ENCODE data around the gene ZER1.
A peak's percentile ranks its signal among the peaks of the same experiment; 100 is the strongest.

ZER1 gene

DNA sequence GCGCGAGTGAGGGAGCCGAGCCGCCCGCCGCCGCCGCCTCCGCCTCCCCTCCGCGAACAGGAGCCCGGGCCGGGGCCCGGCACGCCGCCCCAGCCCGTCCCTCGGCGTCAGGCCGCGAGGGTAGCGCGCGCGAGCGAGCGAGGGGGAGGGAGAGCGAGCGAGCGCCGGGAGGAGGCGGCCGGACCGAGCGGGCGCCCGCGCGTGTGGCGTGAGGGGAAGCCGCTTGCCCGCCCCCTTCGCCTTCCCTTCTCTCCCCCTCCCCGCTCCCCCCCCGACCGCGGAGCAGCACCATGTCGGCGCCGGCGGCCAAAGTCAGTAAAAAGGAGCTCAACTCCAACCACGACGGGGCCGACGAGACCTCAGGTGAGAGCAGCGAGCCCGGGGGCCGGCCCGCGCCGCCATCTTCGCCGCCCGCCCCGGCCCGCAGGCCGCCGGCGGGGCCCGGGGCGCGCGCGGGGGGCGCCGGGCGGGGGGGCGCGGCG, 82.4 kb downstream of the ZER1 start:
- no peak for DNase-seq

GRCh38 chr9:128688501-128689292, 83.0 kb downstream of the ZER1 start, which contains the start of gene SET:
Gene SET, plus strand, starts transcription at chr9:128689222. Its CDS starts 361 bp downstream, at chr9:128689583.
- DNase-seq: peak; percentile 77

DNA sequence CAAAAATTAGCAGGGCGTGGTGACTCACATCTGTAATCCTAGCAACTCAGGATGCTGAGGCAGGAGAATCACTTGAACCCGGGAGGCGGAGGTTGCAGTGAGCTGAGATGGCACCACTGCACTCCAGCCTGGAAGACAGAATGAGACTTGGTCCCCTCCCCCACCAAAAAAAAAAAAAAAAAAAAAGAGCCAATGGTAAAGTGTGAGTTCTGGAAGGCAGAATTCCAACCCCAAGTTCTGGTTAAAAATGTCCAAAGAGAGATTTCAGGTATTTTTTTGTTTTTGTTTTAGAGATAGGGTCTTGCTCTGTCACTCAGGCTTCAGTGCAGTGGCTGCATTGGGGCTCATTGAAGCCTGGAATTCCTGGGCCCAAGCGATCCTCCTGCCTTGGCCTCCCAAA, 84.3 kb downstream of the ZER1 start:
- DNase-seq: no peak

DNA sequence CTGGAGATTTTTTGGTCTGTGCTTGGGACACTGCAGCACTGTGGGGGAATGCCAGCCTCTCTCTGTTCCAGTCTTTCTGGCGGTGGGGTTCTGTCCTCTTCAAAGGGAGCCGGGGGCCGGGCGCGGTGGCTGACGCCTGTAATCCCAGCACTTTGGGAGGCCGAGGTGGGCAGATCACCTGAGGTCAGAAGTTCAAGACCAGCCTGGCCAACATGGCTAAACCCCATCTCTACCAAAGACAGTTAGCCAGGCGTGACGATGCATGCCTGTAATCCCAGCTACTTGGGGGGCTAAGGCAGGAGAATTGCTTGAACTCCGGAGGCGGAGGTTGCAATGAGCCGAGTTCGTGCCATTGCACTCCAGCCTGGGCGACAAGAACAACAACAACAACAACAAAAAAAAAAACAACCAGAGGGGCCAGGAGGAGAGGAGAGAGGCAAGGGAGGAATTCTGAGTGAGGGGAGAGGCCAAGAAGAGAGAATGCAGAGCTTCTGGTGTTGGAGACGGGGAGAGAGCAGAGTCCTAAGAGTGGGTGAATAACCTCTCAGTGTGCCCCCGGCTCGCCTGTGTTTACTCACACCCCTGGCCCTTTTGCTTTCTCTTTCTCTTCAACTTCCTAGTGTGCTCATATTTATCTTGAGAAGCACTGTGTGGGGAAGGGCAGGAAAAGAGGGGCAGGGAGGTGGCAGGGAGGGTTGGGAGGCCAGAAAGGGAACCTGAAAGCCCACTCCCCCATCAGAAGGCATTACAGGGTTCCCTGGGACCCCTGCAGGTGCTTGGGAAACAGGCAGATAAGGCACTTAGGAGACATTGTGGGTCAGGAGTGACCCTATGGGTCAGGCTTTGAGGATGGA, 85.9 kb downstream of the ZER1 start:
- no peak for DNase-seq

DNA sequence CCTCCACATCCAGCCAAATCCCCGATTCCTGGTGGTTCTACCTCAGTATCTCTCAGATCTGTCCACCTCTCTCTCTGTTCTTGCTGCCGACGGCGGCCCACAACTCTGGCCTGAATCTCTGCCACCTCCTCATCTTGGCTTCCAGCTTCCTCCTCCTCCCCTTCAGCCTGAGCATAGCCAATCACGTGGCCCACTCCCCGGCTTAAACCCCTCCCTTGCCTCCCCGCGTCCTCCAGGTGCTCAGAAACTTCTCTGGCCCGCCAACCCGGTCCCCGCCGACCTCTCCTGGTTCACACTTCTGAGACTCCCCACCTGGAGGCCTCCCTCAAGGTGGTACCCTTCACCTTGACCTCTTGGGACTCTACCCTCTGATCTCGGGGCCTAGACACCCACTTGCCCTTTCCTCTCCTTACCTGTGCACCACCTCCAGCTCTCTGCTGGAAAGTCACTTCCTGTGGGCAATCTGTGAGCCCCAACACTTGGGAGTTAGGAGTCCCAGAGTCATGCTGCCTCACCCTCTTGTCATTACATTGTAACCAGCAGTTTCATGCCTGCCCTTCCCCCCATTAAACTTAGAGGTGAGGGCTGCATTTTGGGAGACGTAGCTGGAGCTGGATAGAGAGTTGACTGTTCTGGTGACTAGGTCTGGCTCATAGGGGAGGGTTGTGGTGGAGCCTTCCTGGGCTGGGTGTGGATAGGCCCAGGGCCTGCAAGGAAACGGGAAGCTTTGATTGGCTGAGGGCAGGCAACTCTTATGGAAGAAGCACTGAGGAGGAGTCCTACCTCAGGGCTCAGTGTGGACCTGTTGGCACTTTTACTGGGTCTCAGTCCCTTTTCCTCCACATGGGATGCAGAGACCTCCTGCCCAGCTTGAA, 87.2 kb downstream of the ZER1 start:
- no peak for DNase-seq

DNA sequence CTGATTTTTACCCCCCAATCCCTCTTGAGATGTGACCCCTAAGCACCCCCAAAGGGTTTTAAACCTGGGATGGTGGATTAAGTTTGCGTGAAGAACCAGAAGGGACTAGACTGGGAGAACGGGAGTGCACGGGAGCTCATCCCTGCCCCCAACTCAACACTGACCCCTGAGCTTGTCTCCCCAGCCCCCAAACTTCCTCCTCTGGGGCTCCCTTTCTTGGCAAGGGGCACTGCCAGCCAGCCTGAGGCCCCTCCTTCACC, 87.7 kb downstream of the ZER1 start:
- no peak for DNase-seq

- DNase-seq: no peak
Observed at GRCh38 chr9:128683340-128684064, 88.2 kb downstream of the ZER1 start.

All from cortex of kidney (tissue), 1 donor.